HPDE6-E6E7 (cell line): Measurements from ENCODE around the gene FMNL1.
A peak's percentile ranks its signal among the peaks of the same experiment; 100 is the strongest.

ENCODE experiments used
- DNase-seq: peaks from one replicate; pipeline ENCODE4 v3.0.0; 2011; ENCODE audit warnings: missing footprints; ENCODE audit errors: extremely low spot score

FMNL1 gene

GRCh38 chr17:45222289-45222995, 757 bp downstream of the FMNL1 start:
- DNase-seq: no peak

- DNase-seq: no peak
These were observed 1.4 kb downstream of the FMNL1 start for GRCh38 chr17:45222996-45223538.

DNA sequence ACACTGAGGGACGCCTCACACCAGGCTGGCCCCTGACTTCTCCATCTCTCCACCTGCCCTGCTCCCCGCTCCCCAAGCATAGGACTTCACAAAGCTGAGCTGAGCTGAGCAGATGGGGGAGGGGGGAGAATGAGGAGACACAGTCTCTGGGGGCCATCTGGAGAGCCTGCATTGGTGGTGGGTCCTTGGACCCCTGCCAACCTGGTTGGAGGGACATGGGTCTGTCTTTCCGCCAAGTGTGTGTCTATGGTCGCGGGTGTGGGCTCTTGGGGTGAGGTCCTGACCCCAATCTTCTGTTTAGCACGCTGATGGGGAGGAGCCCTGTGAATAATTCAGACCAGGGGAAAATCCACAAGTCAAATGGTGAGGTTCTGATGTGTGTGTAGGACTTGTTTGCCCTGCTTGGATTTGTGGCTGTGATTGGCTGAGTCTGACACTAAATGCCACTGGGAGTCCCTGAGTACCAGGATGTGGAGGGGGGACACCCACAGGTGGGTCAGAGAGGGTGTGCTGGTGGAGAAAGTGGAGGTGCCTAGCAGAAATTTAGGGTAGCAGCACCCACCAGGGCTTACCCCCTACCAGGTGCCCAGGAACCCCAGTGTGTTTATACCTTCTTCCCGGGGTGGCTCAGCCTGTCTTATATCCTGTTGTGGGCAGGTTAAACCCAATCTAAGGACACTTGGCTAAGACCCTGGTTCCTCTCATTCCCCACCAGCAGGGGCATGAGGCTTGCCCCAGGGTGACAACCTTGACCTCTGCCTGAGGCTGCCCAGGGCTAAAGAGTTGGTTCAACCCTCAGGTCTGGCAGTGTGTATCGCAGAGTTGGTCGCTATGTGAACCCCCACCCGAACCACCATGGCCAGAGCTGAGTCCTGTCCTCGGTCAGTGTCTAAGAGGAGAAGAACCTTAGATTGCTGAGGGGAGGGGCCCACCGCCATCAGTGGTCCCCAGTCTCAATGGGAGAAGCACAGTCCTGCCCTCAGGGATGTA, 2.1 kb downstream of the FMNL1 start:
- DNase-seq: no peak

- DNase-seq: no peak
These were observed 3.0 kb downstream of the FMNL1 start for GRCh38 chr17:45224671-45225050.

DNA sequence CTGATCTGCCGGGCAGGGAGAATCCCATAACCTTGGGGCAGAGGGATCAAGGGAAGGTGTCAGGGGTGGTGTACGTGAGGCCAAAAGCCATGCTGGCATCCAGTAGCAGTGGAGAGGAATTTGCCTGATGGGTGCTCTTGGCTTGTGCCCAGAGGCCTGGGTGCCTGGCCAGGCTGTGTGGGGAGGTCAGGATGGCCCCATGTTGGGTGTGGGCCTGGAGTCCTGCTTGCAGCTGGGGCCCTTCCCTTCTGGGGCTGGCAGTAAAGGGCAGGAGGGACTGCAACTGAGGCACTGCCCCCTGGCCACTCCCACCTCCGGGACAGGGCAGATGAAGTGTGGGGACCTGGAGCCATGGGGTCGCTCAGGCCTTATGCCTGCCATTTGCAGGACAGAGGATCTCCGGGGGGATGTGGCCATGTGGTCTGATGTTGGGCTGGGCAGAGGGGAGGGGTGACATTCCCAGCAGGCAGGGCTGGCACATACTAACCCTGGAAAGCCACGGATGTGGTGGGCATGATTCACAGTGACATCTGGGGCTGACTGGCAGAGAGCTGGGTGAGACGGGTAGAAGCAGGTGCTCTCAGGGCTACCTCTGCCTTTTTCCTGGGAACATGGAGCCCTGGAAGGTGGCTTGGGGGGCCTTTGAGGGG, 3.5 kb downstream of the FMNL1 start:
- no peak for DNase-seq

DNA sequence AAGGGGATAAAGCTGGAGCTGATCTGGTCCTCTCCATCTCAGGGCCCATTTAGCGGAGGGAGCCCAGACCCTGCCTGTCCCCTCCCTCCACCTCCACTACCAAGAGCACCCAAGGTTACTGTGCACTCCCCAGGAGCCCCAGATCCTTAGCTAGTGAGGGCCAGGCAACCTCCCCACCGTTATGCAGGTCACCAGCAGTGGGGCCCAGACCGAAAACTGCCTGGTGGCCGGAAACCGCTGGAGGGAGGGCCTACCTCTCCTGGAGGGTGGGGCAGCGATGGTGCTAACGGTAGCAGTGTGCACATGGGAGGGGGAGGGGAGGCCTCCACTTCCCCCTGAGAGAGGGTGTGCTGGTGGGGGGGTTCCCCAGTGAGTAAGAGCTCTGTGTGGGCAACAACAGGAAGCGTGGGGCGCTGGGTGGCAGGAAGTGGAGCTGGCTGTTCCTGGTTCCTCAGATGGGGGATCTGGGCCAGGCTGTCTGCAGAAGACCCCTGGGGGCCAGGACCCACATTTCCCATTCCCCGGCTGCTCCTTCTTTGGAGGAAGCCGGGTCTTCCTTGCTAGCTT, 4.4 kb downstream of the FMNL1 start:
- DNase-seq: no peak

DNA sequence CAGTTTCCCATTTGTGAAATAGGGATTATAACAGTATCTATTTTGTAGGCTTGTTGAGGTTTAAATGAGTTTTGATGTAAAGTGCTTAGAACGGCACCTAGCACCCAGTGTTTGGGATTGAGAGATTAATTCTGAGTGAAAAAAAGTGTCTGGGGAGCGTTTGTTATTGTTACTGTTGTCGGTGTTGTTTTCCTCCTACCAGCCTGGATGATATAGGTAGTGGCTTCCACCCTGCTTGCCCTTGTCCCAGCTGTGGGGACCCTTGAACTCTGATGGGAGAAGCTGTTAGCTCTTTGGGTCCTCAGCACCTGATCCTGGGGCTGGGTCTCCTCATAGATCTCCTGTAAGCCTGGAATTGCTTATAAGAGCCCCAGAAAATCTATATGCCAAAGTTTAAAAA, 4.9 kb downstream of the FMNL1 start:
- DNase-seq: no peak

- no peak for DNase-seq
These were observed 5.6 kb downstream of the FMNL1 start for GRCh38 chr17:45227101-45227925.

GRCh38 chr17:45227926-45228762, 6.5 kb downstream of the FMNL1 start:
- DNase-seq: no peak

- peak; percentile 93 for DNase-seq
These were observed 7.3 kb downstream of the FMNL1 start for GRCh38 chr17:45228763-45229539.

DNA sequence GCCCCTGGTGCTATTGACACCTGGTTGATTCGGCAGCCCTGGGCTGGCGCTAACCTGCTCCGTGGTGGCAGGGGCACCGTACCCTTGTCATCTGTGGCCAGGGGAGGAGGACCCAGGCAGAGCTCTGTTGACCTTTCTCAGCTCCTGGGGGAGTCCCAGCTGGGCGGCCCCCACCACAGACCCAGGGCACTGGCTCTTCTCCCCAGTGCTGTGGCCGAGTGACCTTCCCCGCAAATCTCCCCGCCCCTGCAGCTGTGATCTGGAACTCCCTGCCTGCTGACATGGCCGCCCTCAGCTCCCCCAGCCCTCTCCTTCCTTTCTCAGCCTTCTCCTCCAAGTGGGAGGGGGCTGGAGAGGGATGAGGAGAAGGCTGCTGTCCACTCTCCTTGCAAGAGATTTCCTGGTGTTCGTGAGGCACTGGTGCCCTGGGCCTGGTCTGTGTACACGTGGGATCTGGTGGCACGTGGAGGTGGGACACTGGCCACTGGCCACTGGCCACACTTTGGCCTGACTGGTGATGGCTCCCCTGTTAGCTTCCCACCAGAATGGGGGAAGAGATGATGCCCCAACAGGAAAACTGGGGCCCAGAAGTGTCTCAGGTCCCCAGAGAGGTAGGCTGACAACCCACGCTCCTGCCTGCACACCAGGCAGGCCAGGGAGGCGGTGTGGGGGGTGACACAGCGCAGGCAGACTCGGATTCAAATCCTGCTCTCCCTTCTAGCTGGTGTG, 8.2 kb downstream of the FMNL1 start:
- DNase-seq: no peak

GRCh38 chr17:45230410-45230786, 8.7 kb downstream of the FMNL1 start:
- DNase-seq: no peak

DNA sequence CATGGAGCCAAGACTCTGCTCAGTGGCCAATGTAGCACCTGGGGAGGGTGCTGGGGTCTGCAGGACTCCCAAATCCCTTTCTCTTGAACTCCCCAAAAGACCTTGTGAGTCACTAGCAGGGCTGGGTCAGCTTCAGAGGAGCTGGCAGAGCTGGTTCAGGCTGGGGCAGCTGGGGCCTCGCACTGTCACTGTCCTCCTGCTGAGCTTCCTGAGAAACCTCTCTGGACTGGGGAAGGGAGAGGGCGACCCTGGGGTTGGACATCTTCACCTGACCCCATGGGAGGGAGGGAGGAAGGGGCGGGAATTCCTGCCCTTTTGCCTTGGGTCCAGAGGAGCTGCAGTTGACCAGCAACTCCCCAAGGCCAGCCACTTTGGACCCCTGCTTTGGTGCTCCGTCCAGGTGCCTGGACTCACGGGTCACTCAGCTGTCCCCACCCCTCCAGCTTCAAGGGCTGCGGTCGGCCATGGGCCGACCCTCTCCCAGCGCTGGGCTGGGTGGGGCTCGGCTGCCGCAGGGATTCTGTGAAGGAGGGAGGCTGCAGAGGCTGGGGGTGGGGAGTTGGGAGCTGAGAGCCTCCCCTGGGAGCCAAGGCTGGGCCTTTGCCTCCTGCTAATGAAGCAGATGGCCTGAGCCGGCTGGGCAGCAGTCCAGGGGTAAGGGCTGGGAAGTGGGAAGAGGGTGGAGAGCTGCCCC, 9.2 kb downstream of the FMNL1 start:
- DNase-seq: peak; percentile 69

DNA sequence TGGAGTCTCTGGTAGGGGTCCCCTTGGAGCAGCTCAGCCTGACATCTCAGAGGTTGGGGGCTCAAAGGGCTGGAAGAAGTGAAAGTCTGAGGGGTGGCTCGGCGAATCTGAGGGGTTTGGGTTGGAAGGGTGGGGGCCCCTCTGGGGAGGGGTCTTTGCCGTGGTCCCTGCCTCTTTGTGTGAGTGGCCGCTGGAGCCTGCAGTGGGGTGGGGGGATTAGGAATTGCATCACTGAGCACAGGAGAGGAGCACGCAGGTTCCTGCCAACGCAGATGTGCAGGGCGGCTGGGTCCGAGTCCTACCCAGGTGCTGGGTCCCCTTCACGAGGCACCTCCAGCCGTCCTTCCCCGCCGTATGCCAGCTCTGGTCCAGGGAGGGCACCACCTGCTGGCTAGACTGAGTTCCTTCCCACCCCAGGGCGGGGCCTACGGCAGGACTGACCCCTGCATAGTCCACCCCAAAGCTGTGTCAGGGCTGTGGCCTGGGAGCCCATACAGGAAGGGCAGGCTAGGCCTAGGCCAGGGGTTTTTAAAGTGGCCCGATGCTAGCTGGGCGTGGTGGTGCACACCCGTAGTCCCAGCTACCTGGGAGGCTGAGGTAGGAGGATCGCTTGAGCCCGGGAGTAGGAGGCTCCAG, 9.9 kb downstream of the FMNL1 start:
- DNase-seq: no peak

DNA sequence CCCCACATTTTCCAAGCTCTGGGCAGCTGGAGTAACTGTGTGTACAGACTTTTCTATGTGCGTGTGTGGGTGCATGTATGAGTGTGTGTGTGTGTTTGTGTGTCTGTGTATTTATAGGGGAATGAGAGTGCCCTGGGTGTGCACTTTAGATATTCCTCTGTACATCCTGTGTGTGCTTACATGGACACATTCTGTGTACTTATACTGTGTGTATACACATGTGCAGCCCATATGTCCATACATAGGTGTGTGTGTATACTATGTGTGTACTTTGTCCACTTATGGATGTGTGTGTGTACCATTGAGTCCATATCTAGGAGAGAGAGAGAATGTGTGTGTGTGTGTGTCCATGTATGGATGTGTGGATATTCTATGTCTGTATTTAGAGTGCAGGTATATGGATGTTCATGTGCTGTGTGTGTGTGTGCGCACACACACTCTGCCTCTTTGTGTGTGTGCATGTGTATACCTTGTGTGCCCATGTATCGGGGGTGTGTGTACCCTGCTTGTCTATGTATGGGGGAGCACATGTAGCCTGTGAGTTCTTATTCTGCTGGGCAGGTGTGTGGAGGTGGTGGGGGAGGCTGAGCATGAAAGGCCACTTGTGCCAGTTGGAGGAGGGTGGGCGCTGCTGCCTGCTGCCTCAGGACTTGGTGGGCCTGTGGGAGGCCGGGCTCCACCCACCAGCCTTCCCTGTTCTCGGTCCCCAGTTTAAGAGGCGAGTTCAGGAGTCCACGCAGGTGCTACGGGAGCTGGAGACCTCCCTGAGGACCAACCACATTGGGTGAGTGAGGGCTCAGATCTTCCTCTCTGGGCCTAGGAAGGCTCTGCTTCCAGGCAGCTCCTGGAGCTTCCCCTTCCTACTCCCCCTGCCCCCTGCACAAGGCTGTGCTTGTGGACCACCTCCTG, 11.1 kb downstream of the FMNL1 start:
- no peak for DNase-seq

DNA sequence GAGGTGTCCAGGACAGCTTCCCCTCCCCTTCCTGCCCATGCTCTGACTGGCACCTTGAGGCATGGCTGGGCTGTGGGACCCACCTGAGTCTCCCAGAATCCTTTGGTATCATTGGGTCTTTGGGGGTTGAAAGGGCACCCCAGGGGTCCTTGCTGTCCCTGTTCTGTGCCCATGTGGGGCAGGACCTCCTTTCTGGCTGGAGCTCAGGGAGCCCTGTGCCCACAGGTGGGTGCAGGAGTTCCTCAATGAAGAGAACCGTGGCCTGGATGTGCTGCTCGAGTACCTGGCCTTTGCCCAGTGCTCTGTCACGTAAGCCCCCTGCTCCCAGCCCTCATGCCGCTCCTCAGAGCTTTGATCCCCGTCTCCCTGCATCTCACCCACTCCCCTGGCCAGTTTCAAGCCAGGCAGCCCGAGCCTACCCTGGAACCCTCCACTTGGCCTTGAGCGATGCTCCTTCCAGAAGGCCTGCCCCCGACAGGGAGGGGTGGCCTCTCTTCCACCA, 11.8 kb downstream of the FMNL1 start:
- DNase-seq: no peak
